HL-60 (cell line): Measurements from ENCODE around the gene RSPH9.

Experiments used
- DNase-seq, 2 experiments: peaks; one replicate each; pipeline ENCODE4 v3.0.0-alpha.2; 2010 to 2020; ENCODE audit warnings: low read depth in 1 of 2, low spot score in 1 of 2
- H3K27ac ChIP-seq: fragments of 250-450 bp; sonication (Bioruptor Pico); replicated peaks from 2 replicates; pipeline ENCODE4 v1.5.1; 2020; ENCODE audit warnings: mild to moderate bottlenecking, moderate library complexity
- H3K27me3 ChIP-seq: fragments of 250-450 bp; sonication (Bioruptor Pico); 2 replicates; pipeline ENCODE4 v1.5.1; 2021; ENCODE audit warnings: mild to moderate bottlenecking, moderate library complexity; ENCODE audit not compliant: insufficient read depth, poor library complexity, severe bottlenecking
- H3K4me3 ChIP-seq: replicated peaks from 2 replicates; pipeline ENCODE4 v1.5.1; 2011; ENCODE audit warnings: mild to moderate bottlenecking, control low read depth, low read length; ENCODE audit not compliant: insufficient read depth
- GABPA ChIP-seq: IDR thresholded peaks from 2 replicates; pipeline ENCODE4 v1.6.1; 2012; ENCODE audit warnings: low read depth
- POLR2AphosphoS5 ChIP-seq: IDR thresholded peaks from 2 replicates; pipeline ENCODE4 v1.6.1; 2012; ENCODE audit warnings: low read depth
- SPI1 ChIP-seq: IDR thresholded peaks from 2 replicates; pipeline ENCODE4 v1.6.1; 2012; ENCODE audit warnings: low read depth, mild to moderate bottlenecking, borderline replicate concordance
- TF ChIP-seq, protein P1 (sequence below): IDR thresholded peaks from 2 replicates; pipeline ENCODE4 v1.6.1; 2012; ENCODE audit warnings: low read depth; ENCODE audit not compliant: insufficient replicate concordance
- TF ChIP-seq, protein P2 (sequence below): IDR thresholded peaks from one replicate; pipeline ENCODE4 v1.5.1; 2011; ENCODE audit warnings: low read length, control low read depth, inconsistent platforms; ENCODE audit not compliant: insufficient read depth

Gene RSPH9

DNA sequence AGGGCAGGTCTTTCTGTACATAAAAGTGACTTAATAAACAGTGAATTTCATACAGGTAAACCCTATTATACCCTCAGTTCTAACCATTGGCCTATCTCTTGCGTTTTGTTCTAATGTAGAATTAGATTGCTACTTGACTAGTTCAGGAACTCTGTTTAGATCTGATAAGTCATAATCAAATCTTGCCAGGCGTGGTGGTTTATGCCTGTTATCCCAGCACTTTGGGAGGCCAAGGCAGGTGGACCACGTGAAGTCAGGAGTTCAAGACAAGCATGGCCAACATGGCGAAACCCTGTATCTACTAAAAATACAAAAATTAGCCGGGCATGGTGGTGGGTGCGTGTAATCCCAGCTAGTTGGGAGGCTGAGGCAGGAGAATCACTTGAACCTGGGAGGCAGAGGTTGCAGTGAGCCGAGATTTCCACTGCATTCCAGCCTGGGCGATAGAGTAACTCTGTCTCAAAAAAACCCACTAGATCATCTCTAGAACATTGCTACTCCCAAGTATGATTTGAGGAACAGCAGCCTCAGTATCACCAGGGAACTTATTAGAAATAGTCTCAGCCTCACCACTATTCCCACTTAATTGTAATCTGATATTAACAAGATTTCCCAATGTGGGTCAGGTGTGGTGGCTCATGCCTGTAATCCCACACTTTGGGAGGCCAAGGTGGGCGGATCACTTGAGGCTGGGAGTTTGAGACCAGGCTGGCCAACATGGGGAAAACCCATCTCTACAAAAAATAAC, 27.9 kb upstream of the RSPH9 start:
- no peak overlapping the region for H3K4me3 ChIP-seq
- H3K27me3 ChIP-seq: no peaks in the 10 kb centered on the region
- DNase-seq: no peak
- TF ChIP-seq, protein P1, sequence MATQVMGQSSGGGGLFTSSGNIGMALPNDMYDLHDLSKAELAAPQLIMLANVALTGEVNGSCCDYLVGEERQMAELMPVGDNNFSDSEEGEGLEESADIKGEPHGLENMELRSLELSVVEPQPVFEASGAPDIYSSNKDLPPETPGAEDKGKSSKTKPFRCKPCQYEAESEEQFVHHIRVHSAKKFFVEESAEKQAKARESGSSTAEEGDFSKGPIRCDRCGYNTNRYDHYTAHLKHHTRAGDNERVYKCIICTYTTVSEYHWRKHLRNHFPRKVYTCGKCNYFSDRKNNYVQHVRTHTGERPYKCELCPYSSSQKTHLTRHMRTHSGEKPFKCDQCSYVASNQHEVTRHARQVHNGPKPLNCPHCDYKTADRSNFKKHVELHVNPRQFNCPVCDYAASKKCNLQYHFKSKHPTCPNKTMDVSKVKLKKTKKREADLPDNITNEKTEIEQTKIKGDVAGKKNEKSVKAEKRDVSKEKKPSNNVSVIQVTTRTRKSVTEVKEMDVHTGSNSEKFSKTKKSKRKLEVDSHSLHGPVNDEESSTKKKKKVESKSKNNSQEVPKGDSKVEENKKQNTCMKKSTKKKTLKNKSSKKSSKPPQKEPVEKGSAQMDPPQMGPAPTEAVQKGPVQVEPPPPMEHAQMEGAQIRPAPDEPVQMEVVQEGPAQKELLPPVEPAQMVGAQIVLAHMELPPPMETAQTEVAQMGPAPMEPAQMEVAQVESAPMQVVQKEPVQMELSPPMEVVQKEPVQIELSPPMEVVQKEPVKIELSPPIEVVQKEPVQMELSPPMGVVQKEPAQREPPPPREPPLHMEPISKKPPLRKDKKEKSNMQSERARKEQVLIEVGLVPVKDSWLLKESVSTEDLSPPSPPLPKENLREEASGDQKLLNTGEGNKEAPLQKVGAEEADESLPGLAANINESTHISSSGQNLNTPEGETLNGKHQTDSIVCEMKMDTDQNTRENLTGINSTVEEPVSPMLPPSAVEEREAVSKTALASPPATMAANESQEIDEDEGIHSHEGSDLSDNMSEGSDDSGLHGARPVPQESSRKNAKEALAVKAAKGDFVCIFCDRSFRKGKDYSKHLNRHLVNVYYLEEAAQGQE: no peak
- no peak for TF ChIP-seq SPI1
- no peak for TF ChIP-seq POLR2AphosphoS5
- TF ChIP-seq, protein P2, sequence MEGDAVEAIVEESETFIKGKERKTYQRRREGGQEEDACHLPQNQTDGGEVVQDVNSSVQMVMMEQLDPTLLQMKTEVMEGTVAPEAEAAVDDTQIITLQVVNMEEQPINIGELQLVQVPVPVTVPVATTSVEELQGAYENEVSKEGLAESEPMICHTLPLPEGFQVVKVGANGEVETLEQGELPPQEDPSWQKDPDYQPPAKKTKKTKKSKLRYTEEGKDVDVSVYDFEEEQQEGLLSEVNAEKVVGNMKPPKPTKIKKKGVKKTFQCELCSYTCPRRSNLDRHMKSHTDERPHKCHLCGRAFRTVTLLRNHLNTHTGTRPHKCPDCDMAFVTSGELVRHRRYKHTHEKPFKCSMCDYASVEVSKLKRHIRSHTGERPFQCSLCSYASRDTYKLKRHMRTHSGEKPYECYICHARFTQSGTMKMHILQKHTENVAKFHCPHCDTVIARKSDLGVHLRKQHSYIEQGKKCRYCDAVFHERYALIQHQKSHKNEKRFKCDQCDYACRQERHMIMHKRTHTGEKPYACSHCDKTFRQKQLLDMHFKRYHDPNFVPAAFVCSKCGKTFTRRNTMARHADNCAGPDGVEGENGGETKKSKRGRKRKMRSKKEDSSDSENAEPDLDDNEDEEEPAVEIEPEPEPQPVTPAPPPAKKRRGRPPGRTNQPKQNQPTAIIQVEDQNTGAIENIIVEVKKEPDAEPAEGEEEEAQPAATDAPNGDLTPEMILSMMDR: no peak
- no peak for TF ChIP-seq GABPA
- no peak overlapping the region for H3K27ac ChIP-seq

DNA sequence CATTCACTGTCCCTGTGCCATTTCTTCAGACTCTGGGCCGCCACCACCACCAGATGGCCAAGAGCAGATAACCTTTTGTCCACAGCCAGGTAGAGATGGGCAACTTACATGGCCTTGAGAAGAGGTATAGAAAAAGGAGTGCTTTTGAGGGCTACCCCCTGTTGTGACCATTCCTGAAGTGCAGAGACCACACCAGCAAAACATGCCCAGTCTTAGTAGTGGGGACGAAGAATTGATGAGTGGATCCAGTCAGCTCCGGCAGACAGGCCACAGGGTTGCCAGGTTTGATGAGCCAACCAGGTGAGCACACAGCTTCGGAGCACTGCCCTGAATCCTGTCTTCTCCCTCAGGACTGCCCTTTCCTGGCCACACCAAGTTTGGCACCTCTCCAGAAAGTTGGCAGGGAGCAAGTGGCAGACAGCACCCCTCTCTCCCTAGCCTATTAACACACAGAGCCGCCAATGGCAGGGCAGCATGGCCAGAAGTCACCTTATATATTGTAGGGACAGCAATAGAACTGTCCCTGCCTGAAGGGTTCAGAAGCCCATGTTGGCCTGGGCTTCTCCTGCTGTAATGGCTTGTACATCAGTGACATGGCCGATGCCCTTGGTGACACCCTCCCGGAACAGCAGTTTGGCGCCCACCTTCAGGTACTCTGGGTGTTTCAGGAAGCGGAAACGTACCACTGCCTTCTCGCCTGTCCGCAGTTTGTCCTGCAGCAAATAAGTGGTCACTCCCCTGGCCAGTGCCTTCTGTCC, 23.6 kb upstream of the RSPH9 start:
- no peak for DNase-seq
- H3K27me3 ChIP-seq: no peaks in the 10 kb centered on the region
- no peak overlapping the region for H3K4me3 ChIP-seq
- H3K27ac ChIP-seq: no peak overlapping the region
- TF ChIP-seq, protein P1: no peak
- no peak for TF ChIP-seq POLR2AphosphoS5
- TF ChIP-seq SPI1: no peak
- no peak for TF ChIP-seq GABPA
- TF ChIP-seq, protein P2: no peak

DNA sequence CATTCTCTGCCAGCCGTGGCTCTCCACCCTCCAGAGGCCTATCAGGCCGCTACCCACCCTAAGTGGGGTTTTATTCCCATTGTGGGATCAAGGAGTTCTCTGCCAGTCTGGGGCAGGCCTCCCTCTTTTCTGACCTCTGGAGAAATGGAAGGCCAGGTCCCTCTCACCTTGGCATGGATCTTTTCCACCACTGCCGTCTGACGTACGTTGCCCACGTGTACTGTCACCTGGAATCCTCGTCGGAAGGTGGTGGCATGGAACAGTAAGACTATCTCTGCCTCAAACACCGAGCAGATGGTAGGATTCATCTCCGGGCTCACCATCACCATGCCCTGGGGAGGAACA, 23.0 kb upstream of the RSPH9 start:
- DNase-seq: no peak
- Histone ChIP-seq H3K27ac (no peak overlapping the region), H3K27me3 (no peaks in the 10 kb centered on the region), H3K4me3 (no peak overlapping the region)
- TF ChIP-seq, protein P2: no peak
- TF ChIP-seq POLR2AphosphoS5 (no peak), SPI1 (no peak), GABPA (no peak)
- TF ChIP-seq, protein P1: no peak
